B cell (primary cell): ENCODE measurements around the gene OLFML1.

Experiments
- CTCF ChIP-seq: fragments of 200-600 bp; IDR thresholded peaks from one replicate; pipeline ENCODE4 v1.8.0; 2022; ENCODE audit warnings: antibody characterized with exemption, mild to moderate bottlenecking
- EZH2 ChIP-seq: IDR thresholded peaks from 2 replicates; pipeline ENCODE4 v1.6.1; 2012; ENCODE audit warnings: borderline replicate concordance, low read depth, mild to moderate bottlenecking, moderate library complexity, low read length; ENCODE audit not compliant: insufficient read depth, poor library complexity, severe bottlenecking

GRCh38 chr11:7522121-7522520 lies 36.8 kb downstream of the OLFML1 start:
- TF ChIP-seq CTCF = no peak
- TF ChIP-seq EZH2 = no peak
